MG63 (cell line): Measurements from ENCODE around the gene SMIM5. TPM values are rescaled to one million over a fixed set of nuclear protein-coding genes. Genes with fewer than 3 reads are reported as not detected.

Experiments
- DNase-seq: peaks from one replicate; pipeline ENCODE4 v3.0.0-alpha.2; 2020
- H3K27me3 ChIP-seq: fragments of 250-450 bp; sonication (Bioruptor Pico); 2 replicates; pipeline ENCODE4 v1.5.1; 2020; ENCODE audit warnings: mild to moderate bottlenecking, moderate library complexity
- H3K36me3 ChIP-seq: fragments of 250-450 bp; sonication (Bioruptor Pico); 2 replicates; pipeline ENCODE4 v1.5.1; 2020; ENCODE audit warnings: mild to moderate bottlenecking, moderate library complexity
- H3K4me3 ChIP-seq: fragments of 250-450 bp; sonication (Bioruptor Pico); 2 replicates; pipeline ENCODE4 v1.5.1; 2020; ENCODE audit warnings: mild to moderate bottlenecking, moderate library complexity
- H3K9me3 ChIP-seq: fragments of 250-450 bp; sonication (Bioruptor Pico); 2 replicates; pipeline ENCODE4 v1.5.1; 2020; ENCODE audit warnings: mild to moderate bottlenecking, moderate library complexity
- total RNA-seq: library from RNA; depleted of rRNA; stranded (reverse); fragments of >200 nt; shearing (Covaris generic); gene quantifications from 2 replicates; pipeline ENCODE4 v1.2.3, GENCODE V29; 2014; ENCODE audit warnings: low replicate concordance

SMIM5 gene
- total RNA-seq, 1 experiment from 2014 or later = 0.69 TPM

DNA sequence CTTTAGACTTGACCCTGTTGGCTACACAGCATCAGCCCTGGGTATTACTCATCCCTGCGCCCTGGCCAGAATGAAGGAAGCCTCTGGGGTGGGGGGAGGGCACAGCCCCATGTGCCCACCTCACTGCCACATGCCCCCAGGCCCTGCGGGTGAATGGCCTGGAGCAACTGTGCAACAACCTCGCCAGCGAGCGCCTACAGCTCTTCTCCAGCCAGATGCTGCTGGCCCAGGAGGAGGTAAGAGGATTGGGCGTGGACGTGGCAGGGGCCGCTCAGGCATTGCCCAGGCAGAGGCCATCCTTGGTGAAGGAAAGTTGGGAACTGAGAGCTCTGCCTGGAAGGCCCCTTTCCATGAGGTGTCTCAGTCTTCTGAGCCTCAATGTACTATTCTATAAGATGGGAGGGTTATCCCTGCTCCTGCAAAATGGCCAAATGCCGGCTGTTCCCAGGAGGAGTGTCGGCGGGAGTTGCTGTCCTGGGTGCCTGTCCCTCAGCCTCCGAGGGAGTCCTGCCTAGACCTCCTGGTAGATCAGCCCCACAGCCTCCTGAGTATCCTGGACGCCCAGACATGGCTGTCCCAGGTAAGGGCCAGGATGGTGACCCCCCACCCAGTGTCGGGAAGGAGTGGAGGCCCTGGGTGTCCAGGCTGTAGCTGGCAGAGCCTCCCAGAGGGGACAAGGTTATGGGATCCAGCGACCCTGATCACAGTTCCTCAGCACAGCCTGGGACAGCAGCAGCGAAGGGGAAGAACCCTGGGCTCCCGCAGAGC, 36.7 kb upstream of the SMIM5 start:
- H3K27me3 ChIP-seq = no peaks in the 10 kb centered on the region; the same call in 1 of the 2 replicates
- H3K36me3 ChIP-seq = no peaks in the 10 kb centered on the region
- H3K9me3 ChIP-seq = no peaks in the 10 kb centered on the region
- H3K4me3 ChIP-seq = no peak overlapping the region
- no peak for DNase-seq

DNA sequence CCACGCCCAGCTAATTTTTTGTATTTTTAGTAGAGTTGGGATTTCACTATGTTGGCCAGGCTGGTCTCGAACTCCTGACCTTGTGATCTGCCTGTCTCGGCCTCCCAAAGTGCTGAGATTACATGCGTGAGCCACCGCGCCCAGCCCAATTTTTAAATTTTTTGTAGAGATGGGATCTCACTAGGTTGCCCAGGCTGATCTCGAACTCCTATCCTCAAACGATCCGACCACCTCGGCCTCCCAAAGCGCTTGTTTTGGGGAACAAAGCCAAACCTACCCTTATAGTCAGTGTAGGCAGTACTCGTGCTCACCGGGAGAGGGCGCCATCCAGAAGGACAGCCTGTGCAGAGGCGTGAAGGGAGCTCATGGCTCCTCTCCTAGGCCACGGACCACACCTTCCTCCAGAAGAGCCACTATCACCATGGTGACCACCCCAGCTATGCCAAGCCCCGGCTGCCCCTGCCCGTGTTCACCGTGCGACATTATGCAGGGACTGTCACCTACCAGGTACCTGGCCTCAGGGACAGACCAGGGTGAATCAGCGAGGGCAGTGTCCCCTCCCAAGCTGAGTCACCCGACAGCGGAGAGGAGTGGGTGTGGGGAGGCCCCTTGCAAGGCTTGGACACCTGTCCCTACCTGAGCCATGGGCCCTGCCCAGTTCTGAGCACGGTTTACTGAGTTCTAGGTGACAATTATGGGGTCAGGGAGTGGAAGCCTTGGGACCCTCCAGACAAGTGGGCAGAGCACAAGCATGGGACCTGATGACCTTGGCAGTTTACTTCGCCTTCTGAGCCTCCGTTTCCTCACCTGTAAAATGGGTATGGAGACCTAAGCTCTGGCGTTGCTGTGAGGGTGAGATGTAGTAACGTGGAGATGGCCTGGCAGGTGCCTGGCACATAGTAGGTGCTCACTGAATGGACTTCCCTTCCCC, 31.9 kb upstream of the SMIM5 start:
- Histone ChIP-seq H3K27me3 (no peaks in the 10 kb centered on the region), H3K4me3 (no peak overlapping the region), H3K36me3 (no peaks in the 10 kb centered on the region), H3K9me3 (no peaks in the 10 kb centered on the region)
- DNase-seq = peak; percentile 62

DNA sequence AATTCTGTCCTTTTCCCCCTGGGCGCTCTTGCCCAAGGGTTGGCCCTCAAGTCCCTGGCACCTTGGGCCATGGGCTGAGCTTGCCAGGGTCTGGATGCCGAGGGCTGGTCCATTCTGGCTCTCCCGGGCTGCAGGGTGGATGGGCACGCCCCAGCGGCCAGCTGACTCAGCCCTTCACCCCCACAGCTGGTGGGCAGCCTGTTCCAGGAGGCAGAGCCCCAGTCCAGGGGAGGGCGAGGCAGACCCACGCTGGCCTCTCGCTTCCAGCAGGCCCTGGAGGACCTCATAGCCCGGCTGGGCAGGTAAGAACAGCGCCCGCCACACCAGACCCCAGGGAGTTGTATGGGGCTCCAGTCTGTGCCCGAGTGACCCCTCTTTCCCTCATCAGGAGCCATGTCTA, 30.6 kb upstream of the SMIM5 start:
- H3K36me3 ChIP-seq = no peaks in the 10 kb centered on the region
- no peaks in the 10 kb centered on the region for H3K27me3 ChIP-seq
- peak; percentile 54 for DNase-seq
- no peaks in the 10 kb centered on the region for H3K9me3 ChIP-seq
- H3K4me3 ChIP-seq = no peak overlapping the region

DNA sequence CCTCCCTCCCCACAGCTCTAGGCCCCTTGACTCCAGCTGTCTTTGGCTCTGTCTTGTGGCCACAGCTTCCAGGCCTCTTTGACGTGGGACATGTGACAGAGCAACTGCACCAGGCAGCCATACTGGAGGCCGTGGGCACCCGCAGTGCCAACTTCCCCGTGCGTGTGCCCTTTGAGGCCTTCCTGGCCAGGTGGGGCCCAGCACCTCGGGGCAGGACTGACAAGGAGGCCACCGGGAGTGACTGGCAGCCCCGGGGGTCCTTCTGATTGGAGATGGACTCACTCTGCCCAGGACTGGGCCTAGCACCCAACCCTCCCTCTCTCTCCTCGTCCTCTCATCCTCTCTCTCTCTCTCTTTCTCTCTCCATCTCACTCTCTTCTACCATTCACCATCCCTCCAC, 30.1 kb upstream of the SMIM5 start:
- Histone ChIP-seq H3K36me3 (no peaks in the 10 kb centered on the region), H3K9me3 (no peaks in the 10 kb centered on the region), H3K4me3 (no peak overlapping the region), H3K27me3 (no peaks in the 10 kb centered on the region)
- DNase-seq = no peak

DNA sequence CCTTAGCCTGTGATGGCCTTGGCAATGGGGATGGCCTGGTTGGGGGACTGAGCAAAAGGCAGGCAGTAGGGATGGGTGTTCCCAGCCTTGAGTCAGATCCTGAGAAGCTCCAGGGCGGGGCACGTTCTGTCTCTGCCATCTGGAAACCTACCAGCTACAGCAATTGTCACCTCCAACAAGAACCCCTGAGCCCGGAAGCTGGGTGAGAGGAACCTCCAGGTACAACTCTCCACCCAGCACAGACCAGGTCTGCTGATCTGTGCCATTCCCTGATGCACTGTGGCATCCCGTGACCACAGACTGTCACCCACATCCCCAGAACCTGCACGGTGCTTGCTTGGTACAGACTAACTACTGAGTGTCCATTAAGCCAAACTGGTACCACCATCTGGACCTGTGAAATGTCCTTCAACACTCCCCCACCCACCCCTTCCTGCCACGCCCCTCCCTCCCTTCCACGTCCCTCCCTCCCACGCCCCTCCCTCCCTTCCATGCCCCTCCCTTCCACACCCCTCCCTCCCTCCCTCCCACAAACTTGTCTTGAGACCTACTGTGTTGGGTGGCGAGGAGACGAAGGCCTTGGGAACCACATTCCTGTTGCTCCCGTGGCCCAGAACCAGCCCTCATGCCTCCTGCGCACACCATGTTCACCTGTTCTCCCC, 29.1 kb upstream of the SMIM5 start:
- Histone ChIP-seq H3K27me3 (no peaks in the 10 kb centered on the region), H3K4me3 (no peak overlapping the region), H3K36me3 (no peaks in the 10 kb centered on the region), H3K9me3 (no peaks in the 10 kb centered on the region)
- DNase-seq = no peak

DNA sequence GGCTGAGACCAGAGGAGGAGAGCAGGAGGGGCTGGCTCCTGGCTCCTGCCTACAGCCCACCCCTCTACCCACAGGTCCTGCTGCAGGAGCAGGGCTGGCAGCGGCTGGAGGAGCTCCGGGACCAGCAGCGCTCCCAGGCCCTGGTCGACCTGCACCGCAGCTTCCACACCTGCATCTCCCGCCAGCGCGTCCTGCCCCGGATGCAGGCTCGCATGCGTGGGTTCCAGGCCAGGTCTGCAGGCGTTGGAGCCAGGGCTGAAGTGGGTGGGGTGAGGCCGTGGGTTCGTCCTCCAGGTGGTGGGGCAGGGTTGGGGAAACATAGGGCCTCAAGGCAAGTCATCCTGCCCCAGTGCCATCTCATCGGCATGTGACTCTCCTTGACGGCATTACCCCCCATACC, 27.4 kb upstream of the SMIM5 start:
- Histone ChIP-seq H3K36me3 (no peaks in the 10 kb centered on the region), H3K4me3 (no peak overlapping the region), H3K9me3 (no peaks in the 10 kb centered on the region), H3K27me3 (no peaks in the 10 kb centered on the region)
- no peak for DNase-seq

DNA sequence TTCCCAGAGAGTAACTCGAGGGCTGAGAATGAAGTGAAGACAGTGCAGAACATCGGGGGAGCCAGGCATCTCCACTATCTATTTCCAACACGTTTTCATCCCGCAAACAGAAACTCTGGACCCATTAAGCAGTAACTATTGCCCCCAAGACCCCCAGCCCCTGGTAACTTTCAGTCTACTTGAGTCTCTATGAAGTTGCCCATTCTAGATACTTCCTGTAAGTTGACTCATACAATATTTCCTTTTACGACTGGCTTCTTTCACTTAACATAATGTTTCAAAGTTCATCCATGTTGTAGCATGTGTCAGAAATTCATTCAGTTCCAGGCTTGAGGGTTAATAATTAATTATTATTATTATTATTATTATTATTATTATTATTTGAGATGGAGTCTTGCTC, 26.1 kb upstream of the SMIM5 start:
- no peaks in the 10 kb centered on the region for H3K27me3 ChIP-seq
- DNase-seq = no peak
- no peaks in the 10 kb centered on the region for H3K36me3 ChIP-seq
- H3K4me3 ChIP-seq = no peak overlapping the region
- no peaks in the 10 kb centered on the region for H3K9me3 ChIP-seq

DNA sequence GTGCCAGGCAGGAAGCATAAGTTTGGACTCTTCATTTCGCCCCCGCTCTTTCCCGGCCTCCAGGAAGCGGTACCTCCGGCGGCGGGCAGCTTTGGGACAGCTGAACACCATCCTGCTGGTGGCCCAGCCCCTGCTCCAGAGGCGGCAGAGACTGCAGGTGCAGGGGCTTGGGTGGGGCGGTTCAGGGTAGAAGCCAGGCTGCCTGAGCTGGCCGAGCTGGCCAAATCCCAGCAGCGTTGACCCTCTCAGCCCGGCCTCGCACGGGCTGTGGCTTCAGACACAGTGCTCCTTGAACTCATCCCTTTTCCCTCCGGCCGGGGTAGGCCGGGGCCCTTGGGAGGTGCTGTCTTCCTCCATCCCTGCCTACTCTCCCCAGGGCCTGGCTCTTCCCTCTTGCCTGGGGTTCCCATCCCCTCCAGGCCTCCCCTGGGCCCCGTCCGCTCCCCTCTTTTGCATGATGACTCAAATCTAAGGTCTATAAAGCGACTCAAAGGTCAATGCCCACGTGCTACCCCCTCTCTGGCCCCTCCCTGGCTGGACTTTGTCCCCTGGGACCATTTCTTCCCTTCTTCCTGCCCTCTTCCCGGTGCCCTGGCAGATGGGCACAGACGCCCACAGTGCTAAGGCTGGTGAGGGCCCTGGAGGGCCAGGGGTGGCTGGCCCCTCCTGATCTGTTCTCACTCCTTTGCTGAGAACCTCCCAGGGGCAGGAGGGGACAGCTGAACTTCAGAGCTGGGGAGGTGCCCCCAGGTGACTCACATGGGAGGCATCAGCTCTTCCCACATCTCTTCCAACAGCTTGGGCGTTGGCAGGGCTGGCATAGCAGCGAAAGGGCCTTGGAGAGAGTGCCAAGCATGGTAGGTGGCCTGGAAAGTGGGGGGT, 22.9 kb upstream of the SMIM5 start:
- Histone ChIP-seq H3K36me3 (no peaks in the 10 kb centered on the region), H3K4me3 (no peak overlapping the region), H3K9me3 (no peaks in the 10 kb centered on the region), H3K27me3 (no peaks in the 10 kb centered on the region)
- peak; percentile 79 for DNase-seq

DNA sequence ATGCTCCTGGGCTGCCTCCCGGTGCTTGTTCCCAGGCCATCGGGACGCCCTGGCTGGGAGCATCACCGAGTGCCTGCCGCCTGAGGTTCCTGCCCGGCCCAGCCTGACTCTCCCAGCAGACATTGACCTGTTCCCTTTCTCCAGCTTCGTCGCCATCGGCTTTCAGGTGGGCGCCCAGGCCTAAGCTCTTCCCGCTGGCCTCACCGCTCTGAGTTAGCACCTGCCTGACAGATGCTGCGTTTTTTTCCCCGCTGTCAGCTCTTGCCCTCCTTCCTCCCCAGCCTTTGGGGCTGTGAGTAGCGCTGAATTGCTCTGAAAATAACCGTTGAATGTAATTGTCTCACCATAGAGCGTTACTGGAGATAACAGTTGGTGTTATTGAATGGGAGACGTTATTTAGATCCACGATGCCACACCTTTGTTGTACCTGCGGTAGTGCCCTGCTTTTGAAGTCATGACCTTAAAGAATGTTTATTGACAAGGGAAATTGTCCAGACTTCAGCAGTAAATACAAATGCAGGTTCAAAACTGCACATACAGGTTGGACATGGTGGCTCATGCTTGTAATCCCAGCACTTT, 21.3 kb upstream of the SMIM5 start:
- Histone ChIP-seq H3K9me3 (no peaks in the 10 kb centered on the region), H3K36me3 (no peaks in the 10 kb centered on the region), H3K27me3 (no peaks in the 10 kb centered on the region), H3K4me3 (no peak overlapping the region)
- no peak for DNase-seq

DNA sequence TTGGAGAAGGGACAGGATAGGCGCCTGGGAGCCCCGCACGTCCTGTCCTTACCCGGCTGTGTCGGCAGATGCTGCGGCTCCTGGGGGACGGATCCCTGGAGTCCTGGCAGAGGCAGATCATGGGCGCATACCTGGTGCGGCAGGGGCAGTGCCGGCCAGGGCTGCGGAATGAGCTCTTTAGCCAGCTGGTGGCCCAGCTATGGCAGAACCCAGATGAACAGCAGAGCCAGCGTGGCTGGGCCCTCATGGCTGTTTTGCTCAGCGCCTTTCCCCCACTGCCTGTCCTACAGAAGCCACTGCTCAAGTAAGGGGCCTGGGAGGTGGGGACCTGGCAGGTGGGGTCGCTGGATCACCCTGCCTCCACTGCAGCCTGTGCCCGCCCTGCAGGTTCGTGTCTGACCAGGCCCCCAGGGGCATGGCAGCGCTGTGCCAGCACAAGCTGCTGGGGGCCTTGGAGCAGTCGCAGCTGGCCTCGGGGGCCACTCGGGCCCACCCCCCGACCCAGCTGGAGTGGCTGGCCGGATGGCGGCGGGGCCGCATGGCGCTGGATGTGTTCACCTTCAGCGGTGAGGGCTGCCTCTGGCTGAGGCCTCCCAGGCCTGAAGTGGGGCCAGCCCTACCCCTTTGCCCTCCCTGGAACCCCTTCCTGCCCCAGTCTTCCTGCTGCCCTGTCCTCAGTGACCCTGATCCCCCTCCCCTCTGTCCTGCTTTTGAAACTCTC, 20.2 kb upstream of the SMIM5 start:
- Histone ChIP-seq H3K4me3 (no peak overlapping the region), H3K36me3 (no peaks in the 10 kb centered on the region), H3K9me3 (no peaks in the 10 kb centered on the region), H3K27me3 (no peaks in the 10 kb centered on the region)
- no peak for DNase-seq

DNA sequence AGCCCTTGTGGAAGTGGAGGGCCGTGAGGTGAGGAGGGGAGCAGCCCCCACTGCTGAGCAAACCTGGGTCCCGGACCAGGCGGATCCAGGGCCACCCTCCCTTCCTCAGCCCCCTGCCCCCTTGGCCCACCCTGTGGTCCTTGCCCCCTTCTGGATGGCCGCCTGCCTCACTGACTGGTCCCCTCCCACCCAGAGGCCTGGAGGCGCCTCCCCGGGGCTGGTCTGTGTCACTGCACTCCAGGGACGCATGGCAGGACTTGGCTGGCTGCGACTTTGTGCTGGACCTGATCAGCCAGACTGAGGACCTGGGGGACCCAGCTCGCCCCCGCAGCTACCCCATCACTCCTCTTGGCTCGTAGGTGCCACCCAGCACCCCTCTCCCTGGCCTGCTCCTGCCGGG, 19.2 kb upstream of the SMIM5 start:
- DNase-seq = no peak
- no peak overlapping the region for H3K4me3 ChIP-seq
- no peaks in the 10 kb centered on the region for H3K27me3 ChIP-seq
- H3K9me3 ChIP-seq = no peaks in the 10 kb centered on the region
- no peaks in the 10 kb centered on the region for H3K36me3 ChIP-seq

DNA sequence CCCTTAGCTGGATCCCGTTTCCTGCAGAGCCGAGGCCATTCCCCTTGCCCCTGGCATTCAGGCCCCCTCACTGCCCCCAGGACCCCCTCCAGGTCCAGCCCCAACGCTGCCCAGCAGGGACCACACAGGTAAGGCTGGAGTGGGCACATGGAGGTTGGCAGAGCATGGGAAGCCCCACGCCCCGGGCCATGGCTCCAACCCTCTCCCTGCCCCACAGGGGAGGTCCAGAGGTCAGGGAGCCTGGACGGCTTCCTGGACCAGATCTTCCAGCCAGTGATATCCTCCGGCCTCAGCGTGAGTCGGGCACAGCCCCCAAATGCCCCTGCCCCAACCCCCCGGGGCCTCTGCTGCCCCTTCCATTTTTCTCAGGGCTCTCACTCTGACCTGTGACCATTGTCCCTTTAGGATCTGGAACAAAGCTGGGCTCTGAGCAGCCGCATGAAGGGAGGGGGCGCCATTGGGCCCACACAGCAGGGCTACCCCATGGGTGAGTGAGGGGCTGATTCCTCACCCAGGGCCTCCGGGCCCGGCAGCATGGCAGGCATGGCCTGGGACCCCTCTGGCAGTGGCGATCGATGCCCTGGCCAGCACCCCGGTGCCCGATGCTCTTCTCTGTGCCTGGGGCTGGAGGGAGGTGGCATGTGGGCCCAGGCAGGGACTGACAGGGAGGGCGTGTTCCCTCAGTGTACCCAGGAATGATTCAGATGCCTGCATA, 18.5 kb upstream of the SMIM5 start:
- H3K27me3 ChIP-seq = no peaks in the 10 kb centered on the region
- H3K4me3 ChIP-seq = no peak overlapping the region
- no peak for DNase-seq
- no peaks in the 10 kb centered on the region for H3K9me3 ChIP-seq
- no peaks in the 10 kb centered on the region for H3K36me3 ChIP-seq

DNA sequence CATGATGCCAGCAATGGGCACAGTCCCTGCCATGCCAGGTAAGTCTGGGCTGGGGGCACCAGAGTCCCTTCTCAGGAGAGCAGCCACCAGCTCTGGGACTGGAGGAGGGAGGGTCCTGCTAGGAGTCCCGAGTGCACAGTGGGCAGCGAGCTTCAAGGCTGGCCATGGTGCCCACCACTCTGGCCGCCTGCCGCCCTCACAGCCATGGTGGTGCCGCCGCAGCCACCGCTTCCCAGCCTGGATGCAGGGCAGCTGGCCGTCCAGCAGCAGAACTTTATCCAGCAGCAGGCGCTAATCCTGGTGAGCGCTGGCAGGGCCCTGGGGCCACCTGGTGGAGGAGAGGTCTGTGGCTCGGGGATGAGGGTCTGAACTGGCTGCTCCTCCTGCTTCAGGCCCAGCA, 17.9 kb upstream of the SMIM5 start:
- H3K27me3 ChIP-seq = no peaks in the 10 kb centered on the region
- H3K4me3 ChIP-seq = no peak overlapping the region
- H3K36me3 ChIP-seq = no peaks in the 10 kb centered on the region
- no peak for DNase-seq
- H3K9me3 ChIP-seq = no peaks in the 10 kb centered on the region

DNA sequence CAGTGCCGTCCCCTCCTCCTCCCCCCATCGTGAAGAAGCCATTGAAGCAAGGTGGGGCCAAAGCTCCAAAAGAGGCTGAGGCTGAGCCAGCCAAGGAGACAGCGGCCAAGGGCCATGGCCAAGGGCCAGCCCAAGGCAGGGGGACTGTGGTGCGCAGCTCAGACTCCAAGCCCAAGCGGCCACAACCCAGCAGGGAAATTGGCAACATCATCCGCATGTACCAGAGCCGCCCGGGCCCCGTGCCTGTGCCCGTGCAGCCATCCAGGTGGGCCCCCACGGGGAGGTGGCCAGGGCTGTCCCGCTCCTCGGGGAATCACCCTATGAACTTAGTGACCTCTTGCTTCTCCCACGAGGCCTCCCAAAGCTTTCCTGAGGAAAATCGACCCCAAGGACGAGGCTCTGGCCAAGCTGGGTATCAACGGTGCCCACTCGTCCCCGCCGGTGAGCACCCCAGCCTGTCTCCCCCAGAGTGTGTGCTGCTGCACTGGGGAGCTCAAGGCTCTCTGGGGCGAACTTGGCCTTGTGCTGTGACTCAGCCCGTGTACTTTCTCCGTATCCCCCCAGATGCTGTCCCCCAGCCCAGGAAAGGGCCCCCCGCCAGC, 16.6 kb upstream of the SMIM5 start:
- no peaks in the 10 kb centered on the region for H3K27me3 ChIP-seq
- no peak overlapping the region for H3K4me3 ChIP-seq
- no peaks in the 10 kb centered on the region for H3K9me3 ChIP-seq
- DNase-seq = no peak
- no peaks in the 10 kb centered on the region for H3K36me3 ChIP-seq

DNA sequence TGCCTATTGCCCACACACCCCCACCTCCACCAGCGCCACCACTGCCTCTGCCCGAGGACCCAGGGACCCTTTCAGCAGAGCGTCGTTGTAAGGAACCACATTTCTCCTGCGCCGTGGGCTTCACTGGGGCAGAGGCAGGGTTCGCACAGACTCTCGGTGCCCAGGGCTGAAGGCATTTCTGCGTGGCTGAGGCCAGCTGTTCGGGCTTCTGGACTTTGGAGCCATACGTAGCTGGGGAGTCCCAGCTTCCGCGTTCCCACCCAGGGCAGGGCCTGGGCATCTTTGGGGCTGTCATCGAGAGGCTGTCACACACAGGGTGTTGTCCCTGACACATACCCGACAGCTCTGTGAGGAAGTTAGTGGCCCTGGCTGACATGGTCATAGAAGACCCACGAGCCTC, 16.0 kb upstream of the SMIM5 start:
- H3K9me3 ChIP-seq = no peaks in the 10 kb centered on the region
- no peaks in the 10 kb centered on the region for H3K36me3 ChIP-seq
- DNase-seq = no peak
- H3K4me3 ChIP-seq = no peak overlapping the region
- no peaks in the 10 kb centered on the region for H3K27me3 ChIP-seq
